ENCODE results near the gene TMEM51. TPM values are rescaled to one million over a fixed set of nuclear protein-coding genes. Genes with fewer than 3 reads are reported as not detected.

Gene TMEM51
- total RNA-seq, 1 donor = 0.72 TPM

DNA sequence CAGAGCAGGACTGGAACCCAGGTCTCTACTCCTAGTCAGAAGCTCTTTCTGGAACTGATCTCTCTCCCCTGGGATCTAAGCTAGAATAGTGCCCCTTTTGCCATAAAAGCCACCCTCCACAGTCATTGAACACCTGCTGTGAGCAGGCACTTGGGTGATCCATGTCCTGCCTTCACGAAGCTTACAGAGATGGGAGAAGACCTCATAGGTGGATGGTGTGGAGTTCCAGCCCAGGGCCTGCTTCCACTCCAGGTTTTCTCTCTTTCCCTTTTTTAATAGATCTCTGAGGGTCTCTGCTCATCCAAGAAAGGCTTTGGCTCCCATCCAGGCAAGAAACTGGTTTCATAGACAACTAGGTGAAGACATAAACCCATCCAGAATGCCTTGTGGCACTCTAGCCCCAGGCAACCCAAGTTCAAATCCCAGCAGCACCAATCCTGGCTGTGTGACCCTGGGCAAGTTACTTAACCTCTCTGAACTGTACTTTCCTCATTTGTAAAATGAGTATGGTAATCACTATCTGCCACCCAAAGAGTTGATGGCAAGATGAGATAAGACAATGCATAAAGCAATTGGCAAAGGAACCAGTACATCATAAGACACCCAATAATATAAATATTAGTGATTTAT, 46.4 kb upstream of the TMEM51 start:
- no peak overlapping the region for H3K4me2 ChIP-seq (ENCODE audit: insufficient read depth, low read length)
- no peaks in the 10 kb centered on the region for H3K4me1 ChIP-seq (ENCODE audit: insufficient read depth, low read length)
- no peaks in the 10 kb centered on the region for H3K9me3 ChIP-seq (ENCODE audit: low read depth, low read length)
- no peak overlapping the region for H3K27ac ChIP-seq (ENCODE audit: low read depth, low read length)
- H2AFZ ChIP-seq (ENCODE audit: low read length) = no peak overlapping the region
- no peak overlapping the region for H3K4me3 ChIP-seq (ENCODE audit: insufficient read depth, low read length)
- no peaks in the 10 kb centered on the region for H3K36me3 ChIP-seq (ENCODE audit: insufficient read depth, low read length)
- DNase-seq (ENCODE audit: insufficient read length, low spot score, missing footprints) = peak; percentile 25
- no peaks in the 10 kb centered on the region for H3K27me3 ChIP-seq (ENCODE audit: insufficient read depth, low read length)
- H4K20me1 ChIP-seq (ENCODE audit: insufficient read depth, low read length) = no peaks in the 10 kb centered on the region
- TF ChIP-seq, protein P1, sequence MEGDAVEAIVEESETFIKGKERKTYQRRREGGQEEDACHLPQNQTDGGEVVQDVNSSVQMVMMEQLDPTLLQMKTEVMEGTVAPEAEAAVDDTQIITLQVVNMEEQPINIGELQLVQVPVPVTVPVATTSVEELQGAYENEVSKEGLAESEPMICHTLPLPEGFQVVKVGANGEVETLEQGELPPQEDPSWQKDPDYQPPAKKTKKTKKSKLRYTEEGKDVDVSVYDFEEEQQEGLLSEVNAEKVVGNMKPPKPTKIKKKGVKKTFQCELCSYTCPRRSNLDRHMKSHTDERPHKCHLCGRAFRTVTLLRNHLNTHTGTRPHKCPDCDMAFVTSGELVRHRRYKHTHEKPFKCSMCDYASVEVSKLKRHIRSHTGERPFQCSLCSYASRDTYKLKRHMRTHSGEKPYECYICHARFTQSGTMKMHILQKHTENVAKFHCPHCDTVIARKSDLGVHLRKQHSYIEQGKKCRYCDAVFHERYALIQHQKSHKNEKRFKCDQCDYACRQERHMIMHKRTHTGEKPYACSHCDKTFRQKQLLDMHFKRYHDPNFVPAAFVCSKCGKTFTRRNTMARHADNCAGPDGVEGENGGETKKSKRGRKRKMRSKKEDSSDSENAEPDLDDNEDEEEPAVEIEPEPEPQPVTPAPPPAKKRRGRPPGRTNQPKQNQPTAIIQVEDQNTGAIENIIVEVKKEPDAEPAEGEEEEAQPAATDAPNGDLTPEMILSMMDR (IDR thresholded peaks at IDR 0.05; ENCODE audit: extremely low read depth, low read depth, low read length) = no peak
- H3K79me2 ChIP-seq (ENCODE audit: insufficient read depth, low read length) = no peaks in the 10 kb centered on the region

DNA sequence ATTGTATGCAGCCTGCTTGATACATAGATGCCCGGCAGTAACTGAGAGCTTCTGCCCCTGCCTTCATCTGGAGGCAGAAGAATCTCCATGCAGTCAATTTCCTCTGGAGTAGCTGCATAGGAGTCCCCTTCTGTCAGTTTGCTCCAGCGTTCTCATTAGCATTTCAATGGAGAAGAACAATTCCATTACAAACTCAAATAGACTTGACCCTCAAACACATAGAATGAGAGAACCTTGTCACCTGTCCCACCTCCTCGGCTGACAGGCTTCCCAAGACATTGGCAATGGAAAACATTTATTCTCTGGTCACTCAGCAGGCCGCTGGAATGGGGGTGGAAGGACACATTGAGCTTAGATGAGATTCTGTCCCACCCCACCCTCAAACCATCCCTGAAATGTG, 45.6 kb upstream of the TMEM51 start:
- Histone ChIP-seq H3K27me3 (ENCODE audit: insufficient read depth, low read length) (no peaks in the 10 kb centered on the region), H3K79me2 (ENCODE audit: insufficient read depth, low read length) (no peaks in the 10 kb centered on the region), H3K27ac (ENCODE audit: low read depth, low read length) (no peak overlapping the region), H4K20me1 (ENCODE audit: insufficient read depth, low read length) (no peaks in the 10 kb centered on the region), H3K36me3 (ENCODE audit: insufficient read depth, low read length) (no peaks in the 10 kb centered on the region), H2AFZ (ENCODE audit: low read length) (no peak overlapping the region), H3K4me1 (ENCODE audit: insufficient read depth, low read length) (no peaks in the 10 kb centered on the region), H3K4me3 (ENCODE audit: insufficient read depth, low read length) (no peak overlapping the region), H3K4me2 (ENCODE audit: insufficient read depth, low read length) (no peak overlapping the region), H3K9me3 (ENCODE audit: low read depth, low read length) (no peaks in the 10 kb centered on the region)
- TF ChIP-seq, protein P1 (IDR thresholded peaks at IDR 0.05; ENCODE audit: extremely low read depth, low read depth, low read length) = no peak
- no peak for DNase-seq (ENCODE audit: insufficient read length, low spot score, missing footprints)

DNA sequence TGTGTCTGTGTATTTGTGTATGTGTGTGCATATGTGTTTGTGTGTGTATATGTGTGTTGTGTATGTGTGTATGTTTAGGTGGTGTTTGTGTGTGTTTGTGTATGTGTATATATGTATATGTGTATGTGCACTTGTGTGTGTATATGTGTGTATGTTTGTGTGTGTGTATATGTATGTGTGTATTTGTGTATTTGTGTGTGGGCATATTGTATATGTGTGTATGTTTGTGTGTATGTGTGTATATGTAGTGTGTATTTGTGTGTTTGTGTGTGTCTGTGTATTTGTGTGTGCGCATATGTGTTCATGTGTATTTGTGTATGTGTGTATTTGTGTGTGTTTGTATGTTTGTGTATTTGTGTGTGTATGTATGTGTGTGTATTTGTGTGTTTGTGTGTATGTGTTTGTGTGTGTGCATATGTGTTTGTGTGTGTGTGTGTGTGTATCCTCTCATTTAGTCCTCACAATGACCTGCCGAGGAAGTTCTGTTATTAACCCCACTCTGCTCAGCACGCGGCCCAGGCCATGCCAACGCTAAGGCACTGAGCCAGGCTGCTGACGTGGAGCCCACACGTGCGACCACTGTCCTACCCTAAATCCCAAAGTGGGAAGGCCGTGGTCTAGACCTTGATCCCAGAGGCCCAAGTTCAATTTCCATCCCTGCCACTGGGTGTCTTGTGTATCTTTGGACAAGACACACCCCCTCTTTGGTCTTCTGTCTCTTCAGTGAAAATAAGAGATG, 43.2 kb upstream of the TMEM51 start:
- Histone ChIP-seq H2AFZ (ENCODE audit: low read length) (no peak overlapping the region), H3K27ac (ENCODE audit: low read depth, low read length) (no peak overlapping the region), H3K4me1 (ENCODE audit: insufficient read depth, low read length) (no peaks in the 10 kb centered on the region), H3K4me3 (ENCODE audit: insufficient read depth, low read length) (no peak overlapping the region), H3K79me2 (ENCODE audit: insufficient read depth, low read length) (no peaks in the 10 kb centered on the region), H3K27me3 (ENCODE audit: insufficient read depth, low read length) (no peaks in the 10 kb centered on the region), H3K36me3 (ENCODE audit: insufficient read depth, low read length) (no peaks in the 10 kb centered on the region), H3K4me2 (ENCODE audit: insufficient read depth, low read length) (no peak overlapping the region), H3K9me3 (ENCODE audit: low read depth, low read length) (no peaks in the 10 kb centered on the region), H4K20me1 (ENCODE audit: insufficient read depth, low read length) (no peaks in the 10 kb centered on the region)
- DNase-seq (ENCODE audit: insufficient read length, low spot score, missing footprints) = peak; percentile 39
- TF ChIP-seq, protein P1 (IDR thresholded peaks at IDR 0.05; ENCODE audit: extremely low read depth, low read depth, low read length) = no peak

DNA sequence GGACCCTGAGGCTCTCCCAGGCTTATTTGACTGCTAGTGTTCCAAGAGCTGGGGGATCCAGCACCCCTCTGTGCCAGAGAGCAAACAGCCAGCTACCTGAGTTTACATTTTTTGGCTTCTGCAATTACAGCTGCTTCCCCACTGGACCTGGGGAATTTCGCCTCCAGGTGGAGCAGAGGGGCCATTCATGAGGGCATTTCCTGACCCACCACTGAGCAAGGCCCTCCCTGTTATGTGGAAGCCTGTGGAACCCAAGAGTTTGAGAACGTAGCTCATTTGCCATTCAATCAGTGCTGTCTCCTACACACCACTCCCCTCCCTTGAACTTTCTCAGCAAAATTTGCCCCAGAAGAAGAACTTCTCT, 42.7 kb upstream of the TMEM51 start:
- Histone ChIP-seq H3K4me2 (ENCODE audit: insufficient read depth, low read length) (no peak overlapping the region), H3K4me1 (ENCODE audit: insufficient read depth, low read length) (no peaks in the 10 kb centered on the region), H3K4me3 (ENCODE audit: insufficient read depth, low read length) (no peak overlapping the region), H2AFZ (ENCODE audit: low read length) (no peak overlapping the region), H4K20me1 (ENCODE audit: insufficient read depth, low read length) (no peaks in the 10 kb centered on the region), H3K27me3 (ENCODE audit: insufficient read depth, low read length) (no peaks in the 10 kb centered on the region), H3K36me3 (ENCODE audit: insufficient read depth, low read length) (no peaks in the 10 kb centered on the region), H3K9me3 (ENCODE audit: low read depth, low read length) (no peaks in the 10 kb centered on the region), H3K27ac (ENCODE audit: low read depth, low read length) (no peak overlapping the region), H3K79me2 (ENCODE audit: insufficient read depth, low read length) (no peaks in the 10 kb centered on the region)
- TF ChIP-seq, protein P1 (IDR thresholded peaks at IDR 0.05; ENCODE audit: extremely low read depth, low read depth, low read length) = no peak
- peak; percentile 63 for DNase-seq (ENCODE audit: insufficient read length, low spot score, missing footprints)
